Vagina (tissue), 2 donors: Measurements from ENCODE around the gene GRIFIN. TPM values are rescaled to one million over a fixed set of nuclear protein-coding genes. Genes with fewer than 3 reads are reported as not detected.

ENCODE experiments used
- DNase-seq, 2 donors: peaks; one replicate each; pipeline ENCODE4 v3.0.0-alpha.2; 2017; ENCODE audit errors: extremely low spot score in 2 of 2
- H3K27ac ChIP-seq: fragments of 200-600 bp; sonication (generic); one replicate; pipeline ENCODE4 v1.5.1; 2019
- H3K27me3 ChIP-seq: fragments of 200-600 bp; sonication (generic); one replicate; pipeline ENCODE4 v1.5.1; 2019
- H3K36me3 ChIP-seq, 2 donors: fragments of 200-600 bp; sonication (generic); one replicate each; pipeline ENCODE4 v1.5.1; 2017 to 2019
- H3K4me1 ChIP-seq: fragments of 200-600 bp; sonication (generic); one replicate; pipeline ENCODE4 v1.5.1; 2019
- H3K4me3 ChIP-seq, 2 donors: fragments of 200-600 bp; sonication (generic); 1 replicate in 1 of 2; 2 replicates in 1 of 2; pipeline ENCODE4 v1.5.1; 2016 to 2019
- H3K9me3 ChIP-seq: fragments of 200-600 bp; sonication (generic); one replicate; pipeline ENCODE4 v1.5.1; 2019
- POLR2A ChIP-seq, 2 donors: fragments of 450-650 bp; IDR thresholded peaks; one replicate each; pipeline ENCODE4 v1.6.1; 2017; ENCODE audit warnings: antibody characterized with exemption in 2 of 2, mild to moderate bottlenecking in 2 of 2, moderate library complexity in 2 of 2
- POLR2AphosphoS5 ChIP-seq, 2 donors: sonication (generic); formaldehyde crosslinking; IDR thresholded peaks; one replicate each; pipeline ENCODE4 v1.9.0; 2017; ENCODE audit warnings: antibody characterized with exemption in 2 of 2, mild to moderate bottlenecking in 2 of 2, low read depth in 1 of 2; ENCODE audit not compliant: insufficient read depth in 1 of 2
- intact Hi-C: fragments of 100-400 bp; cut with DNase I; formaldehyde crosslinking; loops from one replicate; pipeline ENCODE4 v1.15.1; 2023
- total RNA-seq: library from RNA; depleted of rRNA; stranded (reverse); fragments of >200 nt; gene quantifications from one replicate; pipeline ENCODE4 v1.2.3, GENCODE V29; 2016
- TF ChIP-seq, protein P1 (sequence below), 3 experiments: fragments of 450-650 bp in 2 of 3; fragments of 200-600 bp in 1 of 3; sonication (generic) in 1 of 3; IDR thresholded peaks; one replicate each; pipeline ENCODE4 v1.5.1; 2017 to 2019; ENCODE audit warnings: antibody characterized with exemption in 3 of 3, mild to moderate bottlenecking in 2 of 3, moderate library complexity in 2 of 3

Gene GRIFIN
- total RNA-seq, 1 donor from 2014 or later, result not detected

DNA sequence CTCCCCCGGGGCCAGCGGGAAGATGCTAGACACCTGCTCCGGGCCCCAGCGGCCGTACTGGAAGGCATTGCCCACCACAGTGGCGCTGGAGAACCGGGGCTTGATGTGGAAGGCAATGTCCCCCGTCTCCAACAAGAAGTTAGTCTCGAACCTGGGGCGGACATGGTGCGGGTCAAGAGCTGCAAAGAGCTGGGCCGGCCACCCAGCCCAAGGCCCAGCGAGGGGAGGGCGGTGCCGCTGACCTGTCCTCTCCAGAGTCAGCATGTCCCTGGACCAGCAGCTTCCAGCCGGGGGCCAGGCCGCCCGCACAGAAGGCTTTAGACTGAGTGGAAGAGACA, 551 bp downstream of the GRIFIN start:
- intact Hi-C loops, result loop anchor here (5.0 to 10.0 kb wide), 2 partner anchors 82 to 209 kb away; partner anchors contain the start of genes AMZ1, BRAT1 and IQCE
- Histone ChIP-seq H3K36me3 (no peaks in the 10 kb centered on the region), H3K27me3 (no peaks in the 10 kb centered on the region), H3K4me1 (peaks cover 24% of the 10 kb centered on the region), H3K4me3 (no peak overlapping the region), H3K9me3 (no peaks in the 10 kb centered on the region), H3K27ac (no peak overlapping the region)
- no peak for DNase-seq
- no peak for TF ChIP-seq POLR2A (IDR thresholded peaks at IDR 0.05)
- TF ChIP-seq, protein P1, sequence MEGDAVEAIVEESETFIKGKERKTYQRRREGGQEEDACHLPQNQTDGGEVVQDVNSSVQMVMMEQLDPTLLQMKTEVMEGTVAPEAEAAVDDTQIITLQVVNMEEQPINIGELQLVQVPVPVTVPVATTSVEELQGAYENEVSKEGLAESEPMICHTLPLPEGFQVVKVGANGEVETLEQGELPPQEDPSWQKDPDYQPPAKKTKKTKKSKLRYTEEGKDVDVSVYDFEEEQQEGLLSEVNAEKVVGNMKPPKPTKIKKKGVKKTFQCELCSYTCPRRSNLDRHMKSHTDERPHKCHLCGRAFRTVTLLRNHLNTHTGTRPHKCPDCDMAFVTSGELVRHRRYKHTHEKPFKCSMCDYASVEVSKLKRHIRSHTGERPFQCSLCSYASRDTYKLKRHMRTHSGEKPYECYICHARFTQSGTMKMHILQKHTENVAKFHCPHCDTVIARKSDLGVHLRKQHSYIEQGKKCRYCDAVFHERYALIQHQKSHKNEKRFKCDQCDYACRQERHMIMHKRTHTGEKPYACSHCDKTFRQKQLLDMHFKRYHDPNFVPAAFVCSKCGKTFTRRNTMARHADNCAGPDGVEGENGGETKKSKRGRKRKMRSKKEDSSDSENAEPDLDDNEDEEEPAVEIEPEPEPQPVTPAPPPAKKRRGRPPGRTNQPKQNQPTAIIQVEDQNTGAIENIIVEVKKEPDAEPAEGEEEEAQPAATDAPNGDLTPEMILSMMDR (IDR thresholded peaks at IDR 0.05), result no peak
- no peak for TF ChIP-seq POLR2AphosphoS5 (IDR thresholded peaks at IDR 0.05; ENCODE audit: insufficient read depth in 1 of 2, low read depth in 1 of 2)

DNA sequence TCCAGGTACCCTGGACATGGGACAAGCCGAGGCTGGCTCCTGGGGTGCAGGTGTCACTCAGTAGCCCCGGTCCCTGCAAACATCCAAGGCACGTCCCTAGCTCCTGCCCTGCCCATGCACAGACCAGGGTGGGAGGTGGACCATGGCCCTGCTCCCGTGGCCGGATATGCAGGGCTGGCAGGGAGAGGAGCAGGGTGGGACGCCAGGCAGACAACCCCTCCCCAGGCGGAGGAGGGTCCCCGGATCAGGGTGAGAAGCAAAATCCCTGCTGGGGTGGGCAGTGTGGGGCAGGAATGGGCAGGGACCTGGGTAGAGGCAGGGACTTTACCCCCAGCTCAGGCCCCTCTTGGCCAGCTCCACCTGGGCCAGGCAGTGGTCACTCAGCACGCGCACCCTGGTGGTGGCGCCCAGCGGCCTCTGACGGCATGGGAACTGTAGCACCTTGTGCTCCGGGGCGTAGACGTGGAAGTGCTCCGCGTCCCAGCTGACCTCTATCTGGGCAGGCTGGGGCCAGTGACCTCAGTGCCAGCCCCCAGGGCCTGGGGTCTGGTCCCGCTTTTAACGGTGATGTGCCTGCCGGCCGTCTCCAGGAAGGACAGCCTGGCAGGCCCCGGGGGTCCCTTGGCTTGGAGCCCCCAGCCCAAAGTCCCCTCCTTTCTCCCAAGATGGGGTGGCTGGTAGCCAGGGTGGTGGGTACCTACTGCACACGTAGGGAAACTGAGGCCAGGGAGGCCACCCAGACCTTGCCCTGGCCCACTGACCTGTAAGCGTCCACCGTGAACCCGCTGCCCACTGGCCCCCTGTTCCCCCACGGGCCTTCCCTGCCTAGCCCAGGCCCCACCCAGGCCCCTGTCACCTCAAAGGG, 1.2 kb downstream of the GRIFIN start:
- Histone ChIP-seq H3K27ac (no peak overlapping the region), H3K4me3 (no peak overlapping the region), H3K4me1 (peaks cover 24% of the 10 kb centered on the region), H3K27me3 (no peaks in the 10 kb centered on the region), H3K36me3 (no peaks in the 10 kb centered on the region), H3K9me3 (no peaks in the 10 kb centered on the region)
- DNase-seq, result no peak
- intact Hi-C loops, result loop anchor here (5.0 to 10.0 kb wide), 2 partner anchors 82 to 210 kb away; partner anchors contain the start of genes AMZ1, BRAT1 and IQCE
- TF ChIP-seq POLR2A (IDR thresholded peaks at IDR 0.05) (no peak), POLR2AphosphoS5 (IDR thresholded peaks at IDR 0.05; ENCODE audit: insufficient read depth in 1 of 2, low read depth in 1 of 2) (no peak)
- TF ChIP-seq, protein P1 (IDR thresholded peaks at IDR 0.05), result no peak

DNA sequence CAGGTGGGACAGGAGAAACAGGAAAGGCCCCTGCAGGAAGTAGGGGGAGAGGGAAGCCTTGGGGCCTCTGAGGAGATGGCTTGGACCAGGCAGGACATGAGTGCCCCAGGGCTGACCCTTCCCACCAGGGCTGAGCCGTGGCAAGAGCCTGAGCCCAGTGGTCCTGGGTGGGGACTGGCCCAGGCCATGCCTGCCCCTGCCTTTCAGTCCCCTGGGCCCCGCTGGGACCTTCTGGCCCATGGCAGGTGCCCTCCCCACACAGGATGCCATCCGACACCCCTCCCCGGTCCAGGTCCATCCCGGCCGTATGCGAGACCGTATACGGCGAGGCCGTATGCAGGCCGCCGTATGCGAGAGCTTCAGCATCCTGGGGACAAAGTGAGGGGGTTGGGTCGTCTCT, 2.0 kb downstream of the GRIFIN start:
- Histone ChIP-seq H3K27ac (no peak overlapping the region), H3K4me1 (peaks cover 24% of the 10 kb centered on the region), H3K27me3 (no peaks in the 10 kb centered on the region), H3K4me3 (no peak overlapping the region), H3K36me3 (no peaks in the 10 kb centered on the region), H3K9me3 (no peaks in the 10 kb centered on the region)
- DNase-seq, result no peak
- TF ChIP-seq POLR2AphosphoS5 (IDR thresholded peaks at IDR 0.05; ENCODE audit: insufficient read depth in 1 of 2, low read depth in 1 of 2) (no peak), POLR2A (IDR thresholded peaks at IDR 0.05) (no peak)
- TF ChIP-seq, protein P1 (IDR thresholded peaks at IDR 0.05), result no peak
- intact Hi-C loops, result loop anchor here (10.0 kb wide), 1 partner anchor 211 kb away; the partner anchor contains the start of gene AMZ1

DNA sequence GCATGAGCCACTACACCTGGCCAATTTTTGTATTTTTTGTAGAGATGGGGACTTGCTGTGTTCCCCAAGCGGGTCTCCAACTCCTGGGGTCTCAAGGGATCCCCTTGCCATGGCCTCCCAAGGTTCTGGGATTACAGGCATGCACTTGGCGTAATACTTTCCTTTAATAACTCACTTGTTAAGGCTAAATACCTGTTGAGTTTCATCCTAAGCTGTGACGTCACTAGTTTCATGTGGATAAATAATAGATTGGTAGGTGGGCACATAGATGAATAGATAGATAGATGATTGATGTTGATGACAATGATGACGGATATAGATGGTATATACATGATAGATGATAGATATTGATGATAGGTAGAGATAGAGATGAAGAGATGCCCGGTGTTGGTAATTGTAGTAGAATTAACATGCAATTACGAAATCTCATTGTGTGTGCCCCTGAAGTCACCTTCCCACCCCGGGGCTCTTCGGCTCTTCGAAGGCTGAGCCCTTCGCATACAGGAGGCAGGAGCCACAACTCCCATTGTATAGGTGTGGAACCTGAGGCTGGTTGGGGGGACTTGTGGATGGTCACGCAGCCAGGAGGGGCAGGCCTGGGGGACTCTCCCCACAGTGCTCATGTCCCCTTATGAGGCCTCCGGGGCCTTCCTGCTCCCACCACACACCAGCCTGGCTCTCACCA, 2.6 kb downstream of the GRIFIN start:
- Histone ChIP-seq H3K4me3 (no peak overlapping the region), H3K36me3 (no peaks in the 10 kb centered on the region), H3K9me3 (no peaks in the 10 kb centered on the region), H3K27me3 (no peaks in the 10 kb centered on the region), H3K27ac (no peak overlapping the region), H3K4me1 (peaks cover 24% of the 10 kb centered on the region)
- intact Hi-C loops, result loop anchor here (10.0 kb wide), 1 partner anchor 211 kb away; the partner anchor contains the start of gene AMZ1
- DNase-seq, result no peak
- TF ChIP-seq, protein P1 (IDR thresholded peaks at IDR 0.05), result no peak
- TF ChIP-seq POLR2A (IDR thresholded peaks at IDR 0.05) (no peak), POLR2AphosphoS5 (IDR thresholded peaks at IDR 0.05; ENCODE audit: insufficient read depth in 1 of 2, low read depth in 1 of 2) (no peak)
